HL-60 (cell line): ENCODE measurements around the gene PRKAB1.

Experiments
- DNase-seq, 2 experiments: peaks; one replicate each; pipeline ENCODE4 v3.0.0-alpha.2; 2010 to 2020; ENCODE audit warnings: low read depth in 1 of 2, low spot score in 1 of 2
- H3K27ac ChIP-seq: fragments of 250-450 bp; sonication (Bioruptor Pico); replicated peaks from 2 replicates; pipeline ENCODE4 v1.5.1; 2020; ENCODE audit warnings: mild to moderate bottlenecking, moderate library complexity
- H3K27me3 ChIP-seq: fragments of 250-450 bp; sonication (Bioruptor Pico); 2 replicates; pipeline ENCODE4 v1.5.1; 2021; ENCODE audit warnings: mild to moderate bottlenecking, moderate library complexity; ENCODE audit not compliant: insufficient read depth, poor library complexity, severe bottlenecking
- H3K4me3 ChIP-seq: replicated peaks from 2 replicates; pipeline ENCODE4 v1.5.1; 2011; ENCODE audit warnings: mild to moderate bottlenecking, control low read depth, low read length; ENCODE audit not compliant: insufficient read depth
- CTCF ChIP-seq: IDR thresholded peaks from one replicate; pipeline ENCODE4 v1.5.1; 2011; ENCODE audit warnings: low read length, control low read depth, inconsistent platforms; ENCODE audit not compliant: insufficient read depth
- GABPA ChIP-seq: IDR thresholded peaks from 2 replicates; pipeline ENCODE4 v1.6.1; 2012; ENCODE audit warnings: low read depth
- POLR2AphosphoS5 ChIP-seq: IDR thresholded peaks from 2 replicates; pipeline ENCODE4 v1.6.1; 2012; ENCODE audit warnings: low read depth
- REST ChIP-seq: IDR thresholded peaks from 2 replicates; pipeline ENCODE4 v1.6.1; 2012; ENCODE audit warnings: low read depth; ENCODE audit not compliant: insufficient replicate concordance
- SPI1 ChIP-seq: IDR thresholded peaks from 2 replicates; pipeline ENCODE4 v1.6.1; 2012; ENCODE audit warnings: low read depth, mild to moderate bottlenecking, borderline replicate concordance

PRKAB1 gene

GRCh38 chr12:119676573-119676972 is 8.6 kb downstream of the PRKAB1 start:
- DNase-seq, result no peak
- Histone ChIP-seq H3K4me3 (no peak overlapping the region), H3K27ac (no peak overlapping the region), H3K27me3 (no peaks in the 10 kb centered on the region)
- no peak for TF ChIP-seq SPI1
- TF ChIP-seq POLR2AphosphoS5, result no peak
- TF ChIP-seq GABPA, result no peak

- H3K27ac ChIP-seq, result no peak overlapping the region
- no peak for DNase-seq
- no peaks in the 10 kb centered on the region for H3K27me3 ChIP-seq
- H3K4me3 ChIP-seq, result no peak overlapping the region
- TF ChIP-seq REST (no peak), GABPA (no peak), CTCF (no peak), SPI1 (no peak), POLR2AphosphoS5 (no peak)
Measured at GRCh38 chr12:119678459-119678858, 10.5 kb downstream of the PRKAB1 start.

- H3K27ac ChIP-seq, result no peak overlapping the region
- DNase-seq, result no peak
- TF ChIP-seq GABPA (no peak), SPI1 (no peak), REST (no peak), POLR2AphosphoS5 (no peak), CTCF (no peak)
- H3K27me3 ChIP-seq, result no peaks in the 10 kb centered on the region
- H3K4me3 ChIP-seq, result no peak overlapping the region
Measured at GRCh38 chr12:119679081-119679480, 11.1 kb downstream of the PRKAB1 start.

- no peaks in the 10 kb centered on the region for H3K27me3 ChIP-seq
- no peak overlapping the region for H3K4me3 ChIP-seq
- TF ChIP-seq GABPA, result no peak
- TF ChIP-seq REST, result no peak
- TF ChIP-seq SPI1, result no peak
- no peak for TF ChIP-seq CTCF
- no peak for TF ChIP-seq POLR2AphosphoS5
- no peak for DNase-seq
- no peak overlapping the region for H3K27ac ChIP-seq
Measured at GRCh38 chr12:119679490-119679889, 11.6 kb downstream of the PRKAB1 start.
